ENCODE measurements around the gene AGAP1. TPM values are rescaled to one million over a fixed set of nuclear protein-coding genes. Genes with fewer than 3 reads are reported as not detected.

AGAP1 gene
- total RNA-seq, 1 donor from 2014 or later, result 46.3 TPM

- no peaks in the 10 kb centered on the region for H3K27me3 Mint-ChIP-seq
- peak overlapping the region; percentile 94 for H3K27ac Mint-ChIP-seq
- peaks cover 14% of the 10 kb centered on the region for H3K4me1 Mint-ChIP-seq (ENCODE audit: unreplicated experiment)
- DNase-seq (ENCODE audit: extremely low spot score, unreplicated experiment), result no peak
- no peaks in the 10 kb centered on the region for H3K9me3 Mint-ChIP-seq
- H3K36me3 Mint-ChIP-seq, result peaks cover 31% of the 10 kb centered on the region
- H3K4me3 Mint-ChIP-seq, result peak overlapping the region; percentile 59
- TF ChIP-seq, protein P1, sequence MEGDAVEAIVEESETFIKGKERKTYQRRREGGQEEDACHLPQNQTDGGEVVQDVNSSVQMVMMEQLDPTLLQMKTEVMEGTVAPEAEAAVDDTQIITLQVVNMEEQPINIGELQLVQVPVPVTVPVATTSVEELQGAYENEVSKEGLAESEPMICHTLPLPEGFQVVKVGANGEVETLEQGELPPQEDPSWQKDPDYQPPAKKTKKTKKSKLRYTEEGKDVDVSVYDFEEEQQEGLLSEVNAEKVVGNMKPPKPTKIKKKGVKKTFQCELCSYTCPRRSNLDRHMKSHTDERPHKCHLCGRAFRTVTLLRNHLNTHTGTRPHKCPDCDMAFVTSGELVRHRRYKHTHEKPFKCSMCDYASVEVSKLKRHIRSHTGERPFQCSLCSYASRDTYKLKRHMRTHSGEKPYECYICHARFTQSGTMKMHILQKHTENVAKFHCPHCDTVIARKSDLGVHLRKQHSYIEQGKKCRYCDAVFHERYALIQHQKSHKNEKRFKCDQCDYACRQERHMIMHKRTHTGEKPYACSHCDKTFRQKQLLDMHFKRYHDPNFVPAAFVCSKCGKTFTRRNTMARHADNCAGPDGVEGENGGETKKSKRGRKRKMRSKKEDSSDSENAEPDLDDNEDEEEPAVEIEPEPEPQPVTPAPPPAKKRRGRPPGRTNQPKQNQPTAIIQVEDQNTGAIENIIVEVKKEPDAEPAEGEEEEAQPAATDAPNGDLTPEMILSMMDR (conservative IDR thresholded peaks at IDR 0.05), result no peak
Observed at GRCh38 chr2:235749121-235749770, 255.4 kb downstream of the AGAP1 start.

DNA sequence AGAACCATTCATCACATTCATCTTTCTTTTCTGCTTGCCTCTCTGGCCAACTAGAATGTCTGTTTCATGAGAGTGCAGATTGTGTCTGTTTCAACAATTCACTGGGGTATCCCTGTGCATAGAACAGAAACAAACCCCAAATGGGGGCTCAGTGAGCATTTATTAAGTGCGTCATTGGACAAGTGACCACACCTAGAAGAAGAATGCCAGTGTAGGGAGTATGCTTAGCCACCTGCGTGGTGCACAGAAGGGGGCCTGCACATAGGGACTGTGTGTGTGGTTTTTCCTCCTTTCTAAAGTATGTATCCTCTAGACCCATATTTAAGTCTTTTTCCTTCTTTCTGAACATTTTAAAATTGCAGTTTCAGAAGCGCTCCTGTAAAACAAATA lies 255.9 kb downstream of the AGAP1 start:
- DNase-seq (ENCODE audit: extremely low spot score, unreplicated experiment), result no peak
- H3K4me1 Mint-ChIP-seq (ENCODE audit: unreplicated experiment), result peaks cover 19% of the 10 kb centered on the region
- no peaks in the 10 kb centered on the region for H3K27me3 Mint-ChIP-seq
- no peaks in the 10 kb centered on the region for H3K9me3 Mint-ChIP-seq
- TF ChIP-seq, protein P1 (conservative IDR thresholded peaks at IDR 0.05), result no peak
- H3K36me3 Mint-ChIP-seq, result peaks cover 27% of the 10 kb centered on the region
- peak overlapping the region; percentile 59 for H3K4me3 Mint-ChIP-seq
- H3K27ac Mint-ChIP-seq, result peak overlapping the region; percentile 94

DNA sequence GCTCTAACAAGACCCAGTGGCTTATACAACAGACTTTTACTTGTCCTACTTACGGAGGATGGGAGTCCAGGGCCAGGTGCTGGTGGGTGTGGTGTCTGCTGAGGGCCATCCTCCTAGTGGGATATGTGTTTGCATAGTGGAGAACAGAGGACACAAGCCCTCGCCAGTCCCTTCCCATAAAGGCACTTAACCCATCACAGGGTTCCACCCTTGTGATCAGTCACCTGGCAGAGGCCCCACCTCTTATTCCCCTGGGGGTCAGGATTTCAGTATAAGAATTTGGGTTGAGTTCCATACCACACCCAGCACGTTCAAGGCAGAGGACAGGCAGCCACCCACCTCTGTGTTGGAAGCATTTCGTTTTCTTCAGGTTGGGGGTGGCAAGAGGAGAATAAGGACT lies 259.0 kb downstream of the AGAP1 start:
- Mint-ChIP-seq H3K27ac (peak overlapping the region; percentile 73), H3K4me3 (peak overlapping the region; percentile 36), H3K36me3 (peaks cover 28% of the 10 kb centered on the region), H3K9me3 (no peaks in the 10 kb centered on the region), H3K4me1 (ENCODE audit: unreplicated experiment) (peaks cover 24% of the 10 kb centered on the region), H3K27me3 (no peaks in the 10 kb centered on the region)
- TF ChIP-seq, protein P1 (conservative IDR thresholded peaks at IDR 0.05), result no peak
- DNase-seq (ENCODE audit: extremely low spot score, unreplicated experiment), result no peak

DNA sequence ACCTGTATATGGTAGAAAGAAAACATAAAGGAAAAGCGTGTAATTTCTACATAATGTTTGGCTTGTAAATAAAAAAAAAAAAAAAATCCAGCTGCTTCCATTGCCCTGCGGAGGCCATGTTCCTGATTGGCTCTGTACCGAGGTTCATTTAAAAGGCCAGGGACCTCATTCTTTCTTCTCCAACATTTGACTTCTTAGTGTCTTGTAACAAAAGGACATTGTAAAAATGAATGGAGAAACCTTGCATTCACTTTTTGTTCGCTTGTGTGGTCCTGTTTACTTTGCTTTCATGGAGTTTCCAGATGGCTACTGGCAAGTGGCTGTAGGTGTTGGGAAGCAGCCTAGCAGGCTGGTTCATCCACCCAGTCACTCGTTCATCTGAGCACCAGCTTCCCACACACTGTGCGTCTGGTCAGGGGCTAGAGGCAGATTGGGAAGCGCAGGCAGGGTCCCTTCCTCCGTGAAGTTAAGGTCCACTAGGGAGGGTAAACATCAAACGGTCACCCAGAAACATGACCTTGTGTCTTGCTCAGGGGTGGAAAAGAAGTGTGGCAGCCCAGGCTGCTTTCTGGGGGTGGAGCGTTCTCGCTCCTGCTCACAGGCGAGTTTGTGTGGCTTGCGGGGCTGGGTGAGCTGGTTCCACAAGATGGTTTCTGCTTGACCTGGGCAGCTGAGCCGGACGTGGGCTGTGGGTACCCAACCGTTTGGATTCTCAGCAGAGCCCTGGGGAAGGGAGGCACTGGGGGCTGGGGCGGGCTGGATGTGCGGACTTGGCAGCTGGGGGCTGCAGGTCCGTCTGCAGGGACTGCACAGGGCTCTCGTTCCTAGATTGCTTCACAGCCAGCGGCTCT lies 260.7 kb downstream of the AGAP1 start:
- H3K4me1 Mint-ChIP-seq (ENCODE audit: unreplicated experiment), result peaks cover 23% of the 10 kb centered on the region
- TF ChIP-seq, protein P1 (conservative IDR thresholded peaks at IDR 0.05), result no peak
- peak overlapping the region; percentile 85 for H3K27ac Mint-ChIP-seq
- no peaks in the 10 kb centered on the region for H3K9me3 Mint-ChIP-seq
- H3K36me3 Mint-ChIP-seq, result peaks cover 29% of the 10 kb centered on the region
- H3K4me3 Mint-ChIP-seq, result peak overlapping the region; percentile 13
- no peak for DNase-seq (ENCODE audit: extremely low spot score, unreplicated experiment)
- H3K27me3 Mint-ChIP-seq, result no peaks in the 10 kb centered on the region

DNA sequence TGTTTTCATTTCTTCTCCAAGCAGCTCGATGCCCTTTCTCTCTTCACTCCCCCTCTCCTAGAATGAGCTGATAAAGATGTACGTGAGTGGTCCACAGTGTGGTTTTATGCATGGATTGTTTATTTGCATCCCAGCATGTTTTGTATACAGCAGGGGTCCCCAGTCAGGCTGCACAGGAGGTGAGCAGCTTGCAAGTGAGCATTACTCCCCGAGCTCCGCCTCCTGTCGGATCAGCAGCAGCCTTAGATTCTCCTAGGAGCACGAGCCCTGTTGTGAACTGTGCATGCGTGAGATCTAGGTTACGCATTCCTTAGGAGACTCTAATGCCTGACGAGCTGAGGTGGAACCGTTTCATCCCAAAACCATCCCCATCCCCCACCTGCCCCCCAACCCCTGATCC lies 262.6 kb downstream of the AGAP1 start:
- peaks cover 15% of the 10 kb centered on the region for H3K36me3 Mint-ChIP-seq
- peaks cover 23% of the 10 kb centered on the region for H3K4me1 Mint-ChIP-seq (ENCODE audit: unreplicated experiment)
- no peak overlapping the region for H3K27ac Mint-ChIP-seq
- no peak for DNase-seq (ENCODE audit: extremely low spot score, unreplicated experiment)
- no peak overlapping the region for H3K4me3 Mint-ChIP-seq
- TF ChIP-seq, protein P1 (conservative IDR thresholded peaks at IDR 0.05), result no peak
- H3K9me3 Mint-ChIP-seq, result no peaks in the 10 kb centered on the region
- H3K27me3 Mint-ChIP-seq, result no peaks in the 10 kb centered on the region

All from type B pancreatic cell (in vitro differentiated cells).